Mesenchymal stem cell (in vitro differentiated cells and primary cell): ENCODE results near the gene IL17D.
A peak's percentile ranks its signal among the peaks of the same experiment; 100 is the strongest.

Experiments used
- DNase-seq: peaks from one replicate; pipeline ENCODE4 v3.0.0-alpha.2; 2013
- H2AFZ ChIP-seq: one replicate; pipeline ENCODE4 v1.6.1; 2013; ENCODE audit warnings: low read depth, mild to moderate bottlenecking, control low read depth, inconsistent platforms, low read length, moderate library complexity
- H2AK5ac ChIP-seq: 2 replicates; pipeline ENCODE4 v1.6.1; 2013; ENCODE audit warnings: low read length, moderate library complexity, mild to moderate bottlenecking, inconsistent platforms; ENCODE audit not compliant: severe bottlenecking
- H2BK120ac ChIP-seq: one replicate; pipeline ENCODE4 v1.6.1; 2013; ENCODE audit warnings: low read depth, mild to moderate bottlenecking, inconsistent platforms, low read length, moderate library complexity
- H2BK12ac ChIP-seq, 2 experiments: one replicate each; pipeline ENCODE4 v1.6.1; 2013; ENCODE audit warnings: inconsistent platforms in 2 of 2, low read length in 2 of 2, mild to moderate bottlenecking in 2 of 2, moderate library complexity in 2 of 2, control low read depth in 1 of 2
- H2BK15ac ChIP-seq: one replicate; pipeline ENCODE4 v1.6.1; 2013; ENCODE audit warnings: mild to moderate bottlenecking, low read depth, inconsistent platforms; ENCODE audit not compliant: poor library complexity, severe bottlenecking
- H2BK5ac ChIP-seq: 2 replicates; pipeline ENCODE4 v1.6.1; 2013; ENCODE audit warnings: low read depth, mild to moderate bottlenecking, low read length, control low read depth, inconsistent platforms; ENCODE audit not compliant: poor library complexity, severe bottlenecking
- H3K14ac ChIP-seq, 2 experiments: one replicate each; pipeline ENCODE4 v1.6.1; 2013; ENCODE audit warnings: inconsistent platforms in 2 of 2, low read length in 2 of 2, control low read depth in 1 of 2, mild to moderate bottlenecking in 1 of 2, moderate library complexity in 1 of 2
- H3K18ac ChIP-seq, 2 experiments: one replicate each; pipeline ENCODE4 v1.6.1; 2013; ENCODE audit warnings: inconsistent platforms in 2 of 2, low read length in 2 of 2, control low read depth in 1 of 2, low read depth in 1 of 2, mild to moderate bottlenecking in 1 of 2
- H3K23ac ChIP-seq, 2 experiments: one replicate each; pipeline ENCODE4 v1.6.1; 2013; ENCODE audit warnings: inconsistent platforms in 2 of 2, low read length in 2 of 2, mild to moderate bottlenecking in 2 of 2, moderate library complexity in 2 of 2, control low read depth in 1 of 2
- H3K27ac ChIP-seq: 2 replicates; pipeline ENCODE4 v1.5.1; 2013; ENCODE audit warnings: mild to moderate bottlenecking, moderate library complexity, low read length, control low read depth, inconsistent platforms; ENCODE audit not compliant: poor library complexity, severe bottlenecking
- H3K27me3 ChIP-seq, 2 experiments: 2 replicates each; pipeline versions ENCODE4 v1.6.1 to v1.7.0; 2013; ENCODE audit warnings: low read length in 2 of 2, mild to moderate bottlenecking in 2 of 2, moderate library complexity in 2 of 2, control low read depth in 1 of 2, inconsistent platforms in 1 of 2; ENCODE audit not compliant: control insufficient read depth in 1 of 2, insufficient read depth in 1 of 2
- H3K36me3 ChIP-seq, 2 experiments: 2 replicates each; pipeline versions ENCODE4 v1.6.1 to v1.7.0; 2013; ENCODE audit warnings: low read length in 2 of 2, control low read depth in 1 of 2, inconsistent platforms in 1 of 2, low read depth in 1 of 2, mild to moderate bottlenecking in 1 of 2; ENCODE audit not compliant: insufficient read depth in 2 of 2, control insufficient read depth in 1 of 2
- H3K4ac ChIP-seq, 2 experiments: one replicate each; pipeline ENCODE4 v1.6.1; 2013; ENCODE audit warnings: inconsistent platforms in 2 of 2, low read length in 2 of 2, mild to moderate bottlenecking in 2 of 2, moderate library complexity in 2 of 2, control low read depth in 1 of 2, low read depth in 1 of 2
- H3K4me1 ChIP-seq: 2 replicates; pipeline ENCODE4 v1.6.1; 2013; ENCODE audit warnings: low read depth, low read length, control low read depth; ENCODE audit not compliant: control insufficient read depth, insufficient read depth
- H3K4me2 ChIP-seq: 2 replicates; pipeline ENCODE4 v1.6.1; 2013; ENCODE audit warnings: low read length, mild to moderate bottlenecking, inconsistent platforms; ENCODE audit not compliant: poor library complexity, severe bottlenecking
- H3K4me3 ChIP-seq, 2 experiments: 2 replicates each; pipeline versions ENCODE4 v1.5.1 to v1.7.0; 2013; ENCODE audit warnings: low read length in 2 of 2, mild to moderate bottlenecking in 2 of 2, control low read depth in 1 of 2, low read depth in 1 of 2; ENCODE audit not compliant: insufficient read depth in 1 of 2
- H3K79me1 ChIP-seq: replicated peaks from 2 replicates; pipeline ENCODE4 v1.6.1; 2013; ENCODE audit warnings: mild to moderate bottlenecking, control low read depth, low read length, inconsistent platforms; ENCODE audit not compliant: poor library complexity, severe bottlenecking
- H3K9ac ChIP-seq: 2 replicates; pipeline ENCODE4 v1.7.0; 2013; ENCODE audit warnings: mild to moderate bottlenecking, low read length, moderate library complexity
- H3K9me3 ChIP-seq: 2 replicates; pipeline ENCODE4 v1.7.0; 2013; ENCODE audit warnings: mild to moderate bottlenecking, low read length; ENCODE audit not compliant: control insufficient read depth
- H4K8ac ChIP-seq: one replicate; pipeline ENCODE4 v1.6.1; 2013; ENCODE audit warnings: inconsistent platforms, mild to moderate bottlenecking, low read length, moderate library complexity
- H4K91ac ChIP-seq: one replicate; pipeline ENCODE4 v1.6.1; 2013; ENCODE audit warnings: mild to moderate bottlenecking, low read length, inconsistent platforms
- WGBS: methylation state at CpG from one replicate; pipeline ENCODE4 v1.1.7; 2013; ENCODE audit warnings: mixed read lengths; 5-methylcytosine and 5-hydroxymethylcytosine counted together

Gene IL17D

GRCh38 chr13:20699715-20700114 lies 3.8 kb upstream of the IL17D start:
- Histone ChIP-seq H3K27me3 (peaks cover 0 to 4% of the 10 kb centered on the region in 2 experiments), H2AK5ac (no peak overlapping the region), H3K4me3 (no peak overlapping the region), H3K23ac (no peak overlapping the region), H3K79me1 (no peaks in the 10 kb centered on the region), H2BK5ac (no peak overlapping the region), H3K9ac (no peak overlapping the region), H2BK15ac (no peak overlapping the region), H2AFZ (no peak overlapping the region), H3K18ac (no peak overlapping the region), H3K4ac (no peak overlapping the region), H2BK120ac (no peak overlapping the region), H4K8ac (no peak overlapping the region), H3K14ac (no peak overlapping the region), H3K4me2 (no peak overlapping the region), H4K91ac (no peak overlapping the region), H2BK12ac (no peak overlapping the region), H3K27ac (no peak overlapping the region), H3K36me3 (no peaks in the 10 kb centered on the region), H3K9me3 (no peaks in the 10 kb centered on the region), H3K4me1 (peaks cover 11% of the 10 kb centered on the region)
- WGBS = 79% methylated on average over 7 of the region's 9 CpGs
- no peak for DNase-seq

GRCh38 chr13:20700288-20700687 lies 3.2 kb upstream of the IL17D start:
- WGBS = 93% methylated on average over 6 of the region's 6 CpGs
- no peak overlapping the region for H2AFZ ChIP-seq
- no peak overlapping the region for H4K91ac ChIP-seq
- no peak overlapping the region for H2BK12ac ChIP-seq
- no peak overlapping the region for H3K18ac ChIP-seq
- no peak overlapping the region for H3K4ac ChIP-seq
- H3K4me2 ChIP-seq = no peak overlapping the region
- no peak overlapping the region for H2AK5ac ChIP-seq
- H2BK120ac ChIP-seq = no peak overlapping the region
- no peak overlapping the region for H3K23ac ChIP-seq
- H3K9ac ChIP-seq = no peak overlapping the region
- no peak overlapping the region for H4K8ac ChIP-seq
- no peak overlapping the region for H3K14ac ChIP-seq
- H3K4me3 ChIP-seq = no peak overlapping the region
- H2BK15ac ChIP-seq = no peak overlapping the region
- H2BK5ac ChIP-seq = no peak overlapping the region
- H3K9me3 ChIP-seq = no peaks in the 10 kb centered on the region
- no peak overlapping the region for H3K27ac ChIP-seq
- DNase-seq = no peak
- H3K36me3 ChIP-seq = no peaks in the 10 kb centered on the region
- peaks cover 11% of the 10 kb centered on the region for H3K4me1 ChIP-seq
- H3K79me1 ChIP-seq = no peaks in the 10 kb centered on the region
- H3K27me3 ChIP-seq = peaks cover 0 to 4% of the 10 kb centered on the region in 2 experiments

GRCh38 chr13:20701461-20701860 lies 2.0 kb upstream of the IL17D start:
- no peak overlapping the region for H2BK15ac ChIP-seq
- no peaks in the 10 kb centered on the region for H3K9me3 ChIP-seq
- no peak for DNase-seq
- peaks cover 11% of the 10 kb centered on the region for H3K4me1 ChIP-seq
- no peak overlapping the region for H3K4me3 ChIP-seq
- no peak overlapping the region for H2BK5ac ChIP-seq
- no peak overlapping the region for H3K4ac ChIP-seq
- no peak overlapping the region for H3K18ac ChIP-seq
- no peak overlapping the region for H2BK120ac ChIP-seq
- H3K79me1 ChIP-seq = no peaks in the 10 kb centered on the region
- H3K27ac ChIP-seq = no peak overlapping the region
- H3K4me2 ChIP-seq = no peak overlapping the region
- no peak overlapping the region for H2BK12ac ChIP-seq
- no peak overlapping the region for H3K14ac ChIP-seq
- no peak overlapping the region for H3K23ac ChIP-seq
- peaks cover 0 to 9% of the 10 kb centered on the region in 2 experiments for H3K27me3 ChIP-seq
- no peak overlapping the region for H3K9ac ChIP-seq
- H4K91ac ChIP-seq = no peak overlapping the region
- H2AK5ac ChIP-seq = no peak overlapping the region
- H4K8ac ChIP-seq = no peak overlapping the region
- 97% methylated on average over 1 of the region's 3 CpGs for WGBS
- no peak overlapping the region for H2AFZ ChIP-seq
- no peaks in the 10 kb centered on the region for H3K36me3 ChIP-seq

- Histone ChIP-seq H3K23ac (no peak overlapping the region), H4K91ac (no peak overlapping the region), H3K18ac (no peak overlapping the region), H3K9ac (peak overlapping the region; percentile 88), H2BK120ac (no peak overlapping the region), H3K9me3 (no peaks in the 10 kb centered on the region), H2BK5ac (no peak overlapping the region), H3K27me3 (peaks cover 0 to 9% of the 10 kb centered on the region in 2 experiments), H4K8ac (no peak overlapping the region), H2BK15ac (no peak overlapping the region), H3K27ac (no peak overlapping the region), H3K36me3 (no peaks in the 10 kb centered on the region), H3K4me1 (peaks cover 11% of the 10 kb centered on the region), H3K4ac (no peak overlapping the region), H3K14ac (no peak overlapping the region), H2AK5ac (no peak overlapping the region), H2AFZ (no peak overlapping the region), H3K4me3 (peak overlapping the region in 1 of 2 experiments; percentile 85), H3K4me2 (peak overlapping the region; percentile 99), H3K79me1 (no peaks in the 10 kb centered on the region), H2BK12ac (no peak overlapping the region)
- WGBS = 47% methylated on average over 9 of the region's 9 CpGs
- peak; percentile 16 for DNase-seq
These were observed 977 bp upstream of the IL17D start for GRCh38 chr13:20702530-20702914.
